AG10803 (cell line): ENCODE data around the gene NAE1.

Experiments
- DNase-seq: peaks from one replicate; pipeline ENCODE4 v3.0.0; 2010; ENCODE audit warnings: low read depth
- H3K4me3 ChIP-seq: 2 replicates; pipeline ENCODE4 v1.5.1; 2011; ENCODE audit warnings: mild to moderate bottlenecking, low read length, control low read depth
- TF ChIP-seq, protein P1 (sequence below): conservative IDR thresholded peaks from 2 replicates; pipeline ENCODE4 v1.5.1; 2011; ENCODE audit warnings: mild to moderate bottlenecking, low read length, control low read depth, inconsistent platforms

Gene NAE1

GRCh38 chr16:66857437-66857836, 26.7 kb upstream of the NAE1 start:
- no peak overlapping the region for H3K4me3 ChIP-seq
- TF ChIP-seq, protein P1, sequence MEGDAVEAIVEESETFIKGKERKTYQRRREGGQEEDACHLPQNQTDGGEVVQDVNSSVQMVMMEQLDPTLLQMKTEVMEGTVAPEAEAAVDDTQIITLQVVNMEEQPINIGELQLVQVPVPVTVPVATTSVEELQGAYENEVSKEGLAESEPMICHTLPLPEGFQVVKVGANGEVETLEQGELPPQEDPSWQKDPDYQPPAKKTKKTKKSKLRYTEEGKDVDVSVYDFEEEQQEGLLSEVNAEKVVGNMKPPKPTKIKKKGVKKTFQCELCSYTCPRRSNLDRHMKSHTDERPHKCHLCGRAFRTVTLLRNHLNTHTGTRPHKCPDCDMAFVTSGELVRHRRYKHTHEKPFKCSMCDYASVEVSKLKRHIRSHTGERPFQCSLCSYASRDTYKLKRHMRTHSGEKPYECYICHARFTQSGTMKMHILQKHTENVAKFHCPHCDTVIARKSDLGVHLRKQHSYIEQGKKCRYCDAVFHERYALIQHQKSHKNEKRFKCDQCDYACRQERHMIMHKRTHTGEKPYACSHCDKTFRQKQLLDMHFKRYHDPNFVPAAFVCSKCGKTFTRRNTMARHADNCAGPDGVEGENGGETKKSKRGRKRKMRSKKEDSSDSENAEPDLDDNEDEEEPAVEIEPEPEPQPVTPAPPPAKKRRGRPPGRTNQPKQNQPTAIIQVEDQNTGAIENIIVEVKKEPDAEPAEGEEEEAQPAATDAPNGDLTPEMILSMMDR, result no peak
- no peak for DNase-seq

DNA sequence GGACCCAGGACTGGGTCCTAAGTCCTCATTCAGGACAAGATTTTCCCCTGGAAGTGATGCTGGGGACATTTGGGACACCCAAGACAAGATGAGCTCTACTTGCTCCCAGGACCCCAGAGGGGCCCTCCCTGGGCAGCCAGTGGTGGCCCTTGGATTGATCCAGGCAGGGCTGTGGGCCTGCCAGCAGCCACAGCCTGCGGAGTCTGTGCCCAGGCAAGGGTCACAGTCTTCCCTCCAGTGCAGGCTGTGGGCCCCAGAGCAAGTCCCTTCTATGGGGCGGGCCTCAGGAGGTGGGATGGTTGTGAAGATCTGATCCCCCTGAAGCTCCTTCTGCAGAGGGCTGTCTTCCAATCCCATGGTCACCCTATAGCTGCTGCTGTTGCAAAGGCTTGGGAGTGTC, 26.0 kb upstream of the NAE1 start:
- TF ChIP-seq, protein P1, result no peak

GRCh38 chr16:66856184-66856730, 25.5 kb upstream of the NAE1 start:
- TF ChIP-seq, protein P1, result no peak
- no peak for DNase-seq
- no peak overlapping the region for H3K4me3 ChIP-seq

More for the DNA sequence above, 26.0 kb upstream of the NAE1 start:
- H3K4me3 ChIP-seq, result no peak overlapping the region
- no peak for DNase-seq

GRCh38 chr16:66853261-66854139, 22.7 kb upstream of the NAE1 start:
- TF ChIP-seq, protein P1, result no peak
- H3K4me3 ChIP-seq, result no peak overlapping the region
- no peak for DNase-seq

DNA sequence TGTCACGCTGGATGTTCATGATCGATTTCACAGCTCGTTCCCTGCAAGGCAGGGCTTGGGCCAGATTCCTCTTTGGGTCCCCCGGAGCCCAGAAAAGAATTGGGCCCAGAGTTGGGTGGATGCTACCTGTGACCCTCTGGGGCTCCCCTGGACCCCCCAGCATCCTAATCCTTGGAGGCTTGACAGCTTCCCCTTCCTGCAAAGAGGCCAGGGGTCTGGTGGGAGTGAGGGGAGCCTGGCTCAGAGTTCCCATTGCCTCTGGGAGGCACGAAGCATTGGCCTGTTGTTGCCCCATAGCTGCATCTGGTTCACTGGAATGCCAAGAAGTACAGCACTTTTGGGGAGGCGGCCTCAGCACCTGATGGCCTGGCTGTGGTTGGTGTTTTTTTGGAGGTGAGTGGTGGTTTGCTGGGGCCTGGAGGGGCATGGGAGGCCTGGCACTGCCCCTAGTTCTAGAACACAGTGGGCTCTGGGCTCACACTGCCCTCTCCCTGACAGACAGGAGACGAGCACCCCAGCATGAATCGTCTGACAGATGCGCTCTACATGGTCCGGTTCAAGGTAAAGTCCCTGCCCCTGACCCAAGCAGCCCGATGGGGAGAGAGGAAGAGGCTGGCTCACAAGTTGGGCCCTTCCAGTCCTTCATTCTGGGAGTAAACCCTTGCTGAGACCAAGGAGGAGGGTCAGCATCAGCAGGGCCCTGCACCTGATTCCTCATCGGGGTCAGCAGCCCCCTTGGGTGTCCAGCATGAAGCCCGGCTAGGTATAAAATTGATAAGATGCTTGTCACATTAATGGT, 20.6 kb upstream of the NAE1 start:
- no peak for DNase-seq
- no peak overlapping the region for H3K4me3 ChIP-seq
- TF ChIP-seq, protein P1, result no peak

DNA sequence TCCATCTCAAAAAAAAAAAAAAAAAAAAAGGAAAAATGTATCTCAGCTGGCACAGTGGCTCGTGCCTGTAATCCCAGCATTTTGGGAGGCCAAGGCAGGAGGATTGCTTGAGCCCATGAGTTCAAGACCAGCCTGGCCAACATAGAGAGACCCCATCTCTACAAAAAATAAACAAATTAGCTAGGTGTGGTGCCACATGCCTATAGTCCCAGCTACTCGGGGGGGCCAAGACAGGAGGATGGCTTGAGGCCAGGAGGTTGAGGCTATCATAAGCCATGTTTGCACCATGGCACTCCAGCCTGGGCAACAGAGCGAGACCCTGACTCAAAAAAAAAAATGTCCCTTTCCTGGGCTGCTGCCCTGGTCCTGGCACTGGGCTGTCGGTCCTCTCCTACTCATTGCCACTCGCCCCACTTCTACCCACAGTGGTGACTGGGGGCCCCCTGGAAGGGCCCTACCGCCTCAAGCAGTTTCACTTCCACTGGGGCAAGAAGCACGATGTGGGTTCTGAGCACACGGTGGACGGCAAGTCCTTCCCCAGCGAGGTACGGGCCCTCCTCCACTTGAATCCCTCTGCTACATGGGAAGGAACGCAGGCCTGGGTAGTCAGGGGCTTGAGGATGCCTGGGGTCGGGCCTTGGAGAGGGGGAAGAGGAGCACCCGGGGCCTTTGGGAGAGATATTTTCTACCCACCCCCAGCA, 19.5 kb upstream of the NAE1 start:
- no peak overlapping the region for H3K4me3 ChIP-seq
- no peak for DNase-seq
- TF ChIP-seq, protein P1, result no peak
